AG04450 (cell line): Measurements from ENCODE around the gene ISY1. TPM values are rescaled to one million over a fixed set of nuclear protein-coding genes. Genes with fewer than 3 reads are reported as not detected.

Experiments used
- CTCF ChIA-PET: fragments of 300-600, 350-600 bp; formaldehyde crosslinking; extraction: SDS; loops from one replicate; lab custom pipeline; 2022; ENCODE audit warnings: antibody characterized with exemption, inconsistent platforms; lab: Charles Lee
- POLR2A ChIA-PET: fragments of 350-600 bp; formaldehyde crosslinking; extraction: SDS; loops from one replicate; lab custom pipeline; 2021; ENCODE audit warnings: antibody characterized with exemption, inconsistent platforms; lab: Yijun Ruan, JAX
- DNase-seq: peaks from one replicate; pipeline ENCODE4 v3.0.0-alpha.2; 2011; ENCODE audit warnings: low read depth, low spot score
- H3K27ac ChIP-seq: one replicate; pipeline ENCODE4 v1.5.1; 2012; ENCODE audit warnings: low read depth, low read length, control low read depth
- H3K27me3 ChIP-seq: one replicate; pipeline ENCODE4 v1.6.0; 2012; ENCODE audit warnings: low read length; ENCODE audit not compliant: control insufficient read depth, insufficient read depth
- H3K4me3 ChIP-seq: 2 replicates; pipeline ENCODE4 v1.5.1; 2011; ENCODE audit warnings: mild to moderate bottlenecking, low read depth, low read length, control low read depth
- H3K9me3 ChIP-seq: 2 replicates; pipeline ENCODE4 v1.5.1; 2012; ENCODE audit warnings: low read length; ENCODE audit not compliant: control insufficient read depth, insufficient read depth
- CTCF ChIP-seq: IDR thresholded peaks from 2 replicates; pipeline ENCODE4 v1.5.1; 2011; ENCODE audit warnings: low read depth, low read length, control low read depth, inconsistent platforms
- polyA plus RNA-seq: library from polyadenylated mRNA; depleted of rRNA; stranded (reverse); fragments of >200 nt; gene quantifications from 2 replicates; pipeline ENCODE4 v1.2.3, GENCODE V29; 2011

Gene ISY1
- polyA plus RNA-seq, 1 experiment, result 34.3 TPM

- no peak for TF ChIP-seq CTCF
- CTCF ChIA-PET, result interaction anchor here (0.6 to 1.0 kb wide), 2 partner anchors 123 to 138 kb away, joined by 3 to 4 read pairs; no protein-coding TSS in a partner anchor
- Histone ChIP-seq H3K4me3 (no peak overlapping the region), H3K9me3 (no peaks in the 10 kb centered on the region), H3K27me3 (no peaks in the 10 kb centered on the region), H3K27ac (no peak overlapping the region)
- no peak for DNase-seq
- POLR2A ChIA-PET, result no interaction called here
Observed at GRCh38 chr3:129107793-129108192, 53.1 kb downstream of the ISY1 start.

- Histone ChIP-seq H3K27ac (peak overlapping the region; percentile 21), H3K27me3 (no peaks in the 10 kb centered on the region), H3K4me3 (no peak overlapping the region), H3K9me3 (no peaks in the 10 kb centered on the region)
- ChIA-PET POLR2A (no interaction called here), CTCF (interaction anchor here (0.6 to 1.2 kb wide), 2 partner anchors 55 to 124 kb away, joined by 3 to 4 read pairs; no protein-coding TSS in a partner anchor)
- TF ChIP-seq CTCF, result no peak
- DNase-seq, result no peak
Observed at GRCh38 chr3:129106866-129107565, 53.8 kb downstream of the ISY1 start.

GRCh38 chr3:129106320-129106719 is 54.5 kb downstream of the ISY1 start:
- TF ChIP-seq CTCF, result no peak
- Histone ChIP-seq H3K27me3 (no peaks in the 10 kb centered on the region), H3K9me3 (no peaks in the 10 kb centered on the region), H3K27ac (no peak overlapping the region), H3K4me3 (no peak overlapping the region)
- ChIA-PET POLR2A (no interaction called here), CTCF (interaction anchor here (0.8 to 1.2 kb wide), 2 partner anchors 55 to 136 kb away, joined by 3 to 7 read pairs; no protein-coding TSS in a partner anchor)
- no peak for DNase-seq

- ChIA-PET POLR2A (no interaction called here), CTCF (interaction anchor here (0.8 to 1.2 kb wide), 2 partner anchors 54 to 136 kb away, joined by 3 to 7 read pairs; no protein-coding TSS in a partner anchor)
- Histone ChIP-seq H3K4me3 (no peak overlapping the region), H3K27ac (no peak overlapping the region), H3K9me3 (no peaks in the 10 kb centered on the region), H3K27me3 (no peaks in the 10 kb centered on the region)
- no peak for DNase-seq
- TF ChIP-seq CTCF, result no peak
Observed at GRCh38 chr3:129105862-129106261, 55.0 kb downstream of the ISY1 start.

- ChIA-PET CTCF (interaction anchor here (1.3 kb wide), 1 partner anchor 134 kb away, joined by 4 read pairs; no protein-coding TSS in a partner anchor), POLR2A (no interaction called here)
- no peaks in the 10 kb centered on the region for H3K27me3 ChIP-seq
Observed at GRCh38 chr3:129104498-129105079, 56.3 kb downstream of the ISY1 start.

More at GRCh38 chr3:129104498-129105079, 56.3 kb downstream of the ISY1 start:
- no peak overlapping the region for H3K27ac ChIP-seq
- no peak overlapping the region for H3K4me3 ChIP-seq
- DNase-seq, result no peak
- no peaks in the 10 kb centered on the region for H3K9me3 ChIP-seq
- no peak for TF ChIP-seq CTCF
